KOPT-K1 (cell line): Measurements from ENCODE around the gene NAA50.

Experiments
- H3K27ac ChIP-seq: fragments of 200-600 bp; sonication (generic); 2 replicates; pipeline ENCODE4 v1.5.1; 2016; ENCODE audit warnings: antibody characterized with exemption, mild to moderate bottlenecking, low read depth, low read length; ENCODE audit not compliant: poor library complexity, severe bottlenecking
- H3K36me3 ChIP-seq: fragments of 200-600 bp; sonication (generic); 2 replicates; pipeline ENCODE4 v1.5.1; 2017; ENCODE audit warnings: antibody characterized with exemption, mild to moderate bottlenecking, low read length, moderate library complexity; ENCODE audit not compliant: insufficient read depth
- H3K9me3 ChIP-seq: fragments of 200-600 bp; sonication (generic); 2 replicates; pipeline ENCODE4 v1.5.1; 2017; ENCODE audit warnings: antibody characterized with exemption, low read length, mild to moderate bottlenecking; ENCODE audit not compliant: insufficient read depth, poor library complexity, severe bottlenecking

NAA50 gene

DNA sequence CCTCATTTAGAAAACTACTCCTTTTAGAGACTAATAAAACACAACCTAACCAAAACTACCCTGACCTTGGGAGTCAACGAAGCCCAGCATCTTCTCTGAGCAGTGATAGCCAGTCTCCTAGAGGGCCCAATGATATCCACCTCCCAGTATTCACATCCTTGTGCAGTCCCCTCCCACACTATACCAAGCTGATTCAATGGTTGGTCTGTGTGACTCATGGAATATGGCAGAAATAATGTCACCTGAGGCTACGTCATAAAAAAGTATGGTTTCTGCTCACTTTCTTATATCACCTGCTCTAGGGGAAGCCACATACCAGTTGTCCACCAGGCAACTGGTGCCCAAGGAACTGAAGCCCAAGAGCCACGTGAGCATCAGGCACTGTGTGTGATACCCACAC, 28.2 kb downstream of the NAA50 start:
- Histone ChIP-seq H3K27ac (no peak overlapping the region), H3K36me3 (peaks cover 82% of the 10 kb centered on the region), H3K9me3 (no peaks in the 10 kb centered on the region)

GRCh38 chr3:113717308-113717707, 28.7 kb downstream of the NAA50 start:
- peaks cover 77% of the 10 kb centered on the region for H3K36me3 ChIP-seq
- H3K9me3 ChIP-seq: no peaks in the 10 kb centered on the region
- no peak overlapping the region for H3K27ac ChIP-seq

DNA sequence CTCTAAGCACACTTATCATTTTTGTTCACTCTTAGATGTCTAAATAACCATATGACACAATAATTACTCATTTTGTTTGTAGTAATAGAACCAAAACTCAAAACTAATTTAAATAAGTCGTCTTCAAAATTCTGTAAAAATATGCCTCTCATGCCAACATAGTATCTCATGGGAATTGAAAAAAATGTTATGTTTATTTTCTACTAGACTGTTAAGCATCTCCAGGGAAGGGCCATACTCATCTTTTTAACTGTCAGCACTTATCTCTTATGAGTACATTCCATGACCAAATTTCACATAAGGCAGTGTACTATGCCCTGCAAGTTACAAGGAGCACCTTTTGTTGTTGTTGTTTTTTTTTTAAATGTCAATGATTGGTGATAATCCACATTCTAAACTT, 31.3 kb downstream of the NAA50 start:
- peaks cover 50% of the 10 kb centered on the region for H3K36me3 ChIP-seq
- no peaks in the 10 kb centered on the region for H3K9me3 ChIP-seq
- H3K27ac ChIP-seq: no peak overlapping the region

DNA sequence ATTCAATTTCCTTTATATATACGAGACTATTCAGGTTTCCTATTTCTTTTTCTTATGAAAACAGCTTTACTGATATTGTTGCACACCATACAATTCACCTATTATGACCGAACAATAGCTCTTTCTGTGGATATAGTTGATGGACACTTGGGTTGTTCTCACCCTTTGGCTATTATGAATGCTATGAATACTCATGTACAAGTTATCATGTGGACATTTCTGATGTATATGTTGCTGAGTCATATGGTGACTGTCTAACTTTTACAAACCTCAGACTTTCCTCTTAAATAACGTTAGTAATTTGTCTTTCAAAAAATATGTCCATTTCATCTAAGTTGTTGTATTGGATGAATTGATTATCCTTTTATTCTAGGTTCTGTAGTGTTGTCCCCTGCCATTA, 33.9 kb downstream of the NAA50 start:
- Histone ChIP-seq H3K9me3 (no peaks in the 10 kb centered on the region), H3K27ac (no peak overlapping the region), H3K36me3 (peaks cover 25% of the 10 kb centered on the region)

GRCh38 chr3:113707835-113708234, 38.2 kb downstream of the NAA50 start:
- Histone ChIP-seq H3K27ac (no peak overlapping the region), H3K36me3 (no peaks in the 10 kb centered on the region), H3K9me3 (no peaks in the 10 kb centered on the region)

- H3K9me3 ChIP-seq: no peaks in the 10 kb centered on the region
- no peak overlapping the region for H3K27ac ChIP-seq
- no peaks in the 10 kb centered on the region for H3K36me3 ChIP-seq
Observed at GRCh38 chr3:113698956-113699355, 47.1 kb downstream of the NAA50 start.

- no peak overlapping the region for H3K27ac ChIP-seq
- no peaks in the 10 kb centered on the region for H3K9me3 ChIP-seq
Observed at GRCh38 chr3:113698213-113698742, 47.8 kb downstream of the NAA50 start.

DNA sequence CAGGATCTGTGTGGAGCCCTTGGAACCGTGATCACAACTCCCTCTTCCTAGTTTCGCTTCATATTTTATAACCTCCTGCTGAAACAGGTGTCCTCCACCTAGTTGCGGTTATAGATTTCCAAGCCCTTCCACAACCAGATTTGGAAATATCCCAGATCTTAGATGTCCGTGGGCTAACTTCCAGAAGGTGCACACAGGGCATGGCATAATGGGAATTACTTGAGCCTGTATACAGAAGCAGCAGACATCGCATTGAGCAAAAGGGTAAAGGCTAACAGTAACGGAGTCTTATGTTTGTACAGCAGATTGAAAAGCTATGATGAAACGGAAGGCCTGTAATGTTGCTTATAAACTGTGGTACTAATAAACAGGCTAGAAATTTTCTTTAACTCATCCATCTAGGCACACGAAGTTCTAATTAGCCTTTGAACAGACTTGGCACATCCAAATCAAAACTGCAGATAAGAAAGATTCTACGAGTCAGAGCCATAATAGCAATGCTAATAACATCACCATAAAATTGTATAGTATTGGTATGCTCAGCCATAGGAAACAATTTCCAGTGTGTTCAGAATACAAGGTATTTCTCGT, 48.5 kb downstream of the NAA50 start:
- peak overlapping the region; percentile 83 for H3K27ac ChIP-seq
- H3K9me3 ChIP-seq: no peaks in the 10 kb centered on the region
- H3K36me3 ChIP-seq: no peaks in the 10 kb centered on the region

More at GRCh38 chr3:113698213-113698742, 47.8 kb downstream of the NAA50 start:
- H3K36me3 ChIP-seq: no peaks in the 10 kb centered on the region

GRCh38 chr3:113696658-113697499, 49.2 kb downstream of the NAA50 start:
- Histone ChIP-seq H3K27ac (peak overlapping the region; percentile 83), H3K36me3 (no peaks in the 10 kb centered on the region), H3K9me3 (no peaks in the 10 kb centered on the region)

DNA sequence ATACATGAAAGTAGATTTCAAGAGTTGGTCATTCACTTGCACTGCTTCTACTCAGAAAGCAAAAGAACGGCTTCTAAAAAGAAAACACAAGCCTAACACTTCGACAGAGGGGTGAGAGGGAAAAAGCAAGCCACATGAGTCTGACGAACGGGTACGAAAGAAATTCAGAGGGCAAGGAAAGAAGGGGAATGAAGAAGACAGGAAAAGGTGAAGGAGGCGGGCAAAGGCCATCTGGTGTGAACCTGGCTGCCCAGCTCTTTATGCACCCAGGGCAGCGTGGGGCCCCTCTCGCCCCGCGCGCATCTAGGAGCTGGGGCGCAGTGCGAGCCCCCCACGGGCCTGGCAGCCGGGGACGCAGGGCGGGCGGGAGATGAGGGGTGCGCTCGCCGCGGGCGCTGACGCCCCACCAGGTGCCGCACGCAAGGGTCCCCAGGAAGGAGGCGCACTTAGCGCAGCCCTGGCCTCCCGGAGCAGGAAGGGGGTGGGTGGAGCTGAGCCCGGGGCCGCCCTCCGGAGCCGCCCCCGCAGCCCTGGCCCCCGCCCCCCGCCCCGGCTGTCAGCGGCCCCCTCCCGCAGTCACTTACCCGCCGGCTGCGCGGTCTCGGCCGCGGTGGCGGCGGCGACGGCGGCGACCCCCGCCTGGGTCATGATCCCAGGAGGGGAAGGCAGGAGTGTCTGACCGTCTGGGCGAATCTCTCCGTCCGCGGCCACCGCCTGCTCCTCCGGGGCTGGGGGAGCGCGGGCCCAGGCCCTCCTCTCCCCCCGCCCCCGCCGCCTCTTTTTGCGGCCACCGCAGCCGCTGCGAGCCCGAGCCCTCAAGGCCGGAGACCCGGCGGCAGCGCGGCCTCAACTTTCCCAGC, 50.0 kb downstream of the NAA50 start, which contains the start of gene USF3:
USF3 (minus strand) TSS at position 857 of the 860 bp plus-strand sequence. CDS start 21,764 bp downstream, outside the sequence.
- H3K9me3 ChIP-seq: no peaks in the 10 kb centered on the region
- H3K27ac ChIP-seq: peak within 1 kb of the TSS; percentile 83
- H3K36me3 ChIP-seq: no peaks in the 10 kb centered on the region

DNA sequence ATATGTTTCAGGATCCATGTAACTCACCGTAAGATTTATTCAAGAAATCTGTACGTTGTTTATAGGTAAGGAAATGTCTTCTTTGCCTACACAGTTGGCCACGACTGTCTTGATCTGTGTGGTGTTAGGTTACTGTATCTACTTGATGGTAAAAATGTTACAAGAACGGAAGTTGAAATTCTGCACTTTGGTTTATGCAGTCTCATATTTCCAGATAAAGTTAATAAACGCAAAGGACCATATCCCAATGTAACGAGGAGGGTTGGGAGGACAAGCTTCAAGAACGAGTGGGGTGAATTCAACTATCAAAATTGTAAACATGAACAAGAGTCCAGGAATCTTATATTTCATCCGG, 50.6 kb downstream of the NAA50 start:
- Histone ChIP-seq H3K27ac (peak overlapping the region; percentile 81), H3K9me3 (no peaks in the 10 kb centered on the region), H3K36me3 (no peaks in the 10 kb centered on the region)

DNA sequence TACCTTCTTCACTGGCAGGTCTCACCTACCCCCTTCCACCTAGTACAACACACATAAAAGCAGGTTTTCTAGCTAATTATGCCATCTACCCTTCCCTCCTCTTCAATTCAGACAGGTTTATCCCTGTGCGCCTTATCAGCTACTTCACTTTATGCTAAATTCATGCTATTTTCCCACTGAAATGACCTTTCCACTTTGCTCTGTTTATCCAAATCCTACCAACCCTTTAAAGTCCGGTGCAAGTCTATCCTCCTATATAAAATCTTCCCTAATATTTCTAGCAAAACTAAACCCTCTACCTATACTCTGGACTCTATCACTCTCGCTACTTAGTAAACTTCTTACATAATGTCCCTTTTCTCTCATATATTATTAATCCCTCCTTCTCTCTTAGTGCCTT, 55.6 kb downstream of the NAA50 start:
- Histone ChIP-seq H3K9me3 (peaks cover 7% of the 10 kb centered on the region), H3K36me3 (peaks cover 4% of the 10 kb centered on the region; the same call in 1 of the 2 replicates), H3K27ac (no peak overlapping the region)

DNA sequence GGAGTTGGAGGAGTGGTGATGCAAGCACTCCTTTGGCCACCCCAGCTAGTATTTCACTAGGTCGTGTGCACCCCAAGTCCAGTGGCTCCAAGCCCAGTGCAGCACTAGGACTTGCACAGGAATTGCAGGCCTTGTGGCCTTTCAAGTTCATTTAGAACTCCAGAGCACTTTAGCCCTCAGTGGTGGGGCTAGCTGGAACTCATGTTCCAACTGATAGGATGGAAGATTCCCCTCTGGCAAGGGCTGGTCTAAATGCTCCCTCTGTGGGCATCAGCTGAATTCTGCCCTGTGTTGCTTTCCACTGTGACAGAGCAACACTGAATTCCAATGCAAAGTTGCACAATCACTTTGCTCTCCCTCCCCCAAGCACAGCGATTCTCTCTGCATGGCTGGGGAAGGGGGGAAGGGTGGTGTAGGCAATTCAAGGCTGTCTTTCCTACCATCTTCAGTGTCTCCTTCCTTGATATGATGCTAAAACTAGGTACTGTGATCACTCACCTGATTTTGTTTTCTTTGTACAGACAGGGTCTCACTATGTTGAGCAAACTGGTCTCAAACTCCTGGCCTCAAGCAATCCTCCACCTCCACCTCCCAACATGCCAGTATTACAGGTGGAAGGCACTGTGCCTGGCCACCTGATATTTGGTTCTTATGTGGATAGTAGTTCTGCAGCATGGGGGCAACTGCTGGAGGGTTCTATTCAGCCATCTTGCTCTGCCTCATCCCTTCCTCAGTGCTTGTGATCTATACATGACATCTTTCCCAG, 59.9 kb downstream of the NAA50 start:
- peaks cover 25% of the 10 kb centered on the region for H3K9me3 ChIP-seq
- H3K36me3 ChIP-seq: peaks cover 10% of the 10 kb centered on the region; the same call in 1 of the 2 replicates
- no peak overlapping the region for H3K27ac ChIP-seq

DNA sequence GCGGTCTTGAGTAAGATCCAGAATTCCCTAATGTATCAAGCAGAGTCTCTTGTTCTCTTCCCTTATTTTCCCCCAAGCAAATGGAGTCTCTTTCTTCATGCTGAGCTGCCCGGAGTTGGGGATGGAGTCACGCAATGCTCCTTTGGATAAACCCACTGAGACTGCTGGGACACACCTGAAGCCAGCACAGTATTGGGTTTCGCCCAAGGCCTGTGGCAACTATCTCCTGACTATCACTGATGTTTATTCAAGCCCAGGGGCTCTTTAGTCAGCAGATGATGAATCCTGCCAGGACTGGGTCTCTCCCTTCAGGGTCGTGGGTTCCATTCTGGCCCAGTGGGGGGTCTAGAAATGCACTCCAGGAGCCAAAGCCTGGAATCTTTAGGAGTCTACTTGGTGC, 60.9 kb downstream of the NAA50 start:
- Histone ChIP-seq H3K9me3 (peaks cover 25% of the 10 kb centered on the region), H3K36me3 (peaks cover 10% of the 10 kb centered on the region; the same call in 1 of the 2 replicates), H3K27ac (no peak overlapping the region)
